CD4-positive, alpha-beta T cell (primary cell): ENCODE measurements around the gene TCN2. TPM values are rescaled to one million over a fixed set of nuclear protein-coding genes. Genes with fewer than 3 reads are reported as not detected.
"Not testable (repeated sequence)": the region's sequence is repeated elsewhere in the genome, so short reads cannot be mapped to it uniquely, and the experiment has no call there.

Source experiments
- ATAC-seq: fragments of 200-7000 bp; cut with Tn5 transposase; one replicate; pipeline ENCODE4 v1.10.0; 2022; ENCODE audit warnings: mild to moderate bottlenecking; ENCODE audit not compliant: poor library complexity
- CTCF ChIA-PET: fragments of 350-600 bp; sonication (Branson Sonifier 250); formaldehyde crosslinking; loops from one replicate; lab custom pipeline; 2021; ENCODE audit warnings: antibody characterized with exemption, inconsistent platforms; lab: Charles Lee
- POLR2A ChIA-PET: fragments of 350-600 bp; sonication (Branson Sonifier 250); formaldehyde crosslinking; loops from one replicate; lab custom pipeline; 2021; ENCODE audit warnings: antibody characterized with exemption, inconsistent platforms; lab: Charles Lee
- DNase-seq, 14 experiments: peaks; one replicate each; pipeline ENCODE4 v3.0.0-alpha.2; 2013 to 2020; ENCODE audit warnings: mixed read lengths in 2 of 14
- H3K27ac ChIP-seq, 2 donors: one replicate each; pipeline versions ENCODE4 v1.5.1 to v1.7.0; 2013; ENCODE audit warnings: low read length in 2 of 2, low read depth in 1 of 2, mild to moderate bottlenecking in 1 of 2
- H3K27me3 ChIP-seq, 2 experiments: 1 replicate in 1 of 2; 2 replicates in 1 of 2; pipeline versions ENCODE4 v1.6.1 to v1.7.0; 2013; ENCODE audit warnings: low read length in 2 of 2, control low read depth in 1 of 2, mild to moderate bottlenecking in 1 of 2, moderate library complexity in 1 of 2; ENCODE audit not compliant: insufficient read depth in 2 of 2, control insufficient read depth in 1 of 2
- H3K36me3 ChIP-seq: one replicate; pipeline ENCODE4 v1.6.1; 2013; ENCODE audit warnings: low read length, control low read depth; ENCODE audit not compliant: insufficient read depth
- H3K4me1 ChIP-seq: one replicate; pipeline ENCODE4 v1.6.1; 2013; ENCODE audit warnings: low read length, control low read depth; ENCODE audit not compliant: insufficient read depth
- H3K4me3 ChIP-seq: one replicate; pipeline ENCODE4 v1.5.1; 2013; ENCODE audit warnings: mild to moderate bottlenecking, low read length, moderate library complexity
- H3K9me3 ChIP-seq, 2 experiments: 1 replicate in 1 of 2; 2 replicates in 1 of 2; pipeline versions ENCODE4 v1.6.1 to v1.7.0; 2013; ENCODE audit warnings: low read length in 2 of 2, mild to moderate bottlenecking in 2 of 2, control low read depth in 1 of 2, moderate library complexity in 1 of 2; ENCODE audit not compliant: control insufficient read depth in 1 of 2, insufficient read depth in 1 of 2
- H3K27ac Mint-ChIP-seq: one replicate; pipeline ENCODE4 v1.8.0; 2020; ENCODE audit warnings: mixed read lengths
- H3K27me3 Mint-ChIP-seq: one replicate; pipeline ENCODE4 v1.8.0; 2021; ENCODE audit warnings: mixed read lengths
- H3K36me3 Mint-ChIP-seq: one replicate; pipeline ENCODE4 v1.8.0; 2021; ENCODE audit warnings: low read depth, mixed read lengths
- H3K4me1 Mint-ChIP-seq: one replicate; pipeline ENCODE4 v1.8.0; 2021; ENCODE audit warnings: low read depth, mixed read lengths
- H3K4me3 Mint-ChIP-seq: one replicate; pipeline ENCODE4 v1.8.0; 2020; ENCODE audit warnings: mild to moderate bottlenecking, mixed read lengths
- H3K9me3 Mint-ChIP-seq: one replicate; pipeline ENCODE4 v1.8.0; 2020; ENCODE audit warnings: mixed read lengths
- CTCF ChIP-seq: fragments of 200-600 bp; IDR thresholded peaks from one replicate; pipeline ENCODE4 v1.8.0; 2022; ENCODE audit warnings: antibody characterized with exemption, mild to moderate bottlenecking
- intact Hi-C, 2 experiments: fragments of 100-400 bp; cut with DNase I in 1 of 2; cut with micrococcal nuclease in 1 of 2; formaldehyde crosslinking; loops; one replicate each; pipeline versions ENCODE4 v1.15.1 to v1.9.0; 2023 to 2025; cut with DNase I, micrococcal nuclease
- total RNA-seq, 174 experiments: library from RNA in 2 of 174; stranded (reverse) in 2 of 174; gene quantifications; one replicate each; pipeline ENCODE4 v1.2.3 and lab custom pipeline; 2021 to 2026

Gene TCN2
- total RNA-seq, 2 experiments from 2014 or later = 0.52 to 0.53 TPM

- Histone ChIP-seq H3K9me3 (no peaks in the 10 kb centered on the region), H3K36me3 (no peaks in the 10 kb centered on the region), H3K4me1 (no peaks in the 10 kb centered on the region), H3K27me3 (peaks cover 0 to 2% of the 10 kb centered on the region in 2 experiments), H3K4me3 (no peak overlapping the region), H3K27ac (no peak overlapping the region)
- no peak for TF ChIP-seq CTCF
- Mint-ChIP-seq H3K4me3 (no peak overlapping the region), H3K27ac (no peak overlapping the region), H3K27me3 (peaks cover 6% of the 10 kb centered on the region), H3K36me3 (no peaks in the 10 kb centered on the region), H3K9me3 (no peaks in the 10 kb centered on the region), H3K4me1 (no peaks in the 10 kb centered on the region)
- POLR2A ChIA-PET = no interaction called here
- CTCF ChIA-PET = no interaction called here
- DNase-seq (no peak), ATAC-seq (no peak)
- intact Hi-C loops = no loop called here
Observed at GRCh38 chr22:30564761-30565119, 42.2 kb upstream of the TCN2 start.

- H3K27ac ChIP-seq = no peak overlapping the region
- ChIA-PET POLR2A (no interaction called here), CTCF (no interaction called here)
- no peaks in the 10 kb centered on the region for H3K36me3 ChIP-seq
- H3K4me3 Mint-ChIP-seq = no peak overlapping the region
- DNase-seq = no peak
- no peak overlapping the region for H3K4me3 ChIP-seq
- intact Hi-C loops = no loop called here
- TF ChIP-seq CTCF = no peak
- H3K27me3 Mint-ChIP-seq = peaks cover 6% of the 10 kb centered on the region
- no peaks in the 10 kb centered on the region for H3K36me3 Mint-ChIP-seq
- H3K9me3 ChIP-seq = no peaks in the 10 kb centered on the region
- no peaks in the 10 kb centered on the region for H3K4me1 ChIP-seq
- ATAC-seq = no peak
- no peaks in the 10 kb centered on the region for H3K9me3 Mint-ChIP-seq
- H3K27me3 ChIP-seq = peaks cover 0 to 2% of the 10 kb centered on the region in 2 experiments
- H3K4me1 Mint-ChIP-seq = no peaks in the 10 kb centered on the region
- H3K27ac Mint-ChIP-seq = no peak overlapping the region
Observed at GRCh38 chr22:30565341-30565740, 41.6 kb upstream of the TCN2 start.

GRCh38 chr22:30566125-30566524 is 40.8 kb upstream of the TCN2 start:
- CTCF ChIA-PET = no interaction called here

GRCh38 chr22:30567277-30567676 is 39.7 kb upstream of the TCN2 start:
- H3K4me3 ChIP-seq, H3K4me1 Mint-ChIP-seq, H3K27ac Mint-ChIP-seq, H3K9me3 Mint-ChIP-seq, H3K36me3 ChIP-seq, H3K4me3 Mint-ChIP-seq, H3K4me1 ChIP-seq, POLR2A ChIA-PET, H3K9me3 ChIP-seq, H3K27ac ChIP-seq, DNase-seq, ATAC-seq, H3K36me3 Mint-ChIP-seq, CTCF ChIA-PET, H3K27me3 ChIP-seq, intact Hi-C loops, H3K27me3 Mint-ChIP-seq: not testable (repeated sequence)

More at GRCh38 chr22:30566125-30566524, 40.8 kb upstream of the TCN2 start:
- Mint-ChIP-seq H3K9me3 (no peaks in the 10 kb centered on the region), H3K27me3 (peaks cover 6% of the 10 kb centered on the region), H3K27ac (no peak overlapping the region), H3K36me3 (no peaks in the 10 kb centered on the region), H3K4me3 (no peak overlapping the region), H3K4me1 (no peaks in the 10 kb centered on the region)
- no peak for DNase-seq
- Histone ChIP-seq H3K27me3 (peaks cover 0 to 4% of the 10 kb centered on the region in 2 experiments), H3K4me3 (no peak overlapping the region), H3K36me3 (no peaks in the 10 kb centered on the region), H3K27ac (no peak overlapping the region), H3K4me1 (no peaks in the 10 kb centered on the region), H3K9me3 (no peaks in the 10 kb centered on the region)
- TF ChIP-seq CTCF = no peak
- ATAC-seq = no peak
- POLR2A ChIA-PET = no interaction called here
- intact Hi-C loops = no loop called here
